Measurements from ENCODE around the gene AIP.

- TF ChIP-seq CTCF (IDR thresholded peaks at IDR 0.05) (no peak), REST (IDR thresholded peaks at IDR 0.05; ENCODE audit: insufficient read depth in 1 of 2, low read depth in 2 of 2, low read length in 1 of 2) (peak in 1 of 2 experiments; percentile 48; a peak in 1 of 4 replicates), POLR2AphosphoS5 (IDR thresholded peaks at IDR 0.05; ENCODE audit: low read depth, low read length) (peak; percentile 71)
These were observed at the start of gene AIP for GRCh38 chr11:67482827-67483798.

Measured in Panc1 (cell line).